ENCODE measurements around the gene MLH3.

- no peak for TF ChIP-seq POLR2AphosphoS5 (IDR thresholded peaks at IDR 0.05; ENCODE audit: low read depth, low read length)
- no peak for TF ChIP-seq TAF1 (IDR thresholded peaks at IDR 0.05; ENCODE audit: borderline replicate concordance, insufficient read depth, low read length)
Measured at GRCh38 chr14:75049731-75050201, 1.5 kb downstream of the MLH3 start.
